ENCODE data around the gene C2.
"Not testable (repeated sequence)": the region's sequence is repeated elsewhere in the genome, so short reads cannot be mapped to it uniquely, and the experiment has no call there.

The C2 gene

DNA sequence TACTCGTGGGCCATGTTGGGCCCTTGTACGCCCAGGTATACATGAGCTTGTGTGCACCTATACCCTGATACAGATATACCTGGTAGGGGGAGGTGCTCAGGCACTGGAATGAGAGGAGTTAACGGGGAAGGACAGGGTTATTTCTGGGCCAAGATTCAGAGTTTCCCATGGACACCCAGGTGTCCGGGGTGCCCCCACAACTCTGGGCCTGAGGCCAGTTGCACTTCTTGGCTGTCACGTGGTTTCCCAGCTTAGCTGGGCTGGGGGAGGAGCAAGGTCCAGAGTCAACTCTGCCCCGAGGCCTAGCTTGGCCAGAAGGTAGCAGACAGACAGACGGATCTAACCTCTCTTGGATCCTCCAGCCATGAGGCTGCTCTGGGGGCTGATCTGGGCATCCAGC is 54.2 kb downstream of the C2 start, which contains the start of gene C4A:
Gene C4A (plus strand): TSS at position 314 of the 400 bp plus-strand sequence. CDS start 51 bp downstream, at position 365.
- not testable (repeated sequence) for H3K9me3 Mint-ChIP-seq; H3K27ac Mint-ChIP-seq; H3K4me1 Mint-ChIP-seq; DNase-seq; H3K36me3 Mint-ChIP-seq (ENCODE audit: low read depth); H3K27me3 Mint-ChIP-seq; ATAC-seq; H3K4me3 Mint-ChIP-seq

DNA sequence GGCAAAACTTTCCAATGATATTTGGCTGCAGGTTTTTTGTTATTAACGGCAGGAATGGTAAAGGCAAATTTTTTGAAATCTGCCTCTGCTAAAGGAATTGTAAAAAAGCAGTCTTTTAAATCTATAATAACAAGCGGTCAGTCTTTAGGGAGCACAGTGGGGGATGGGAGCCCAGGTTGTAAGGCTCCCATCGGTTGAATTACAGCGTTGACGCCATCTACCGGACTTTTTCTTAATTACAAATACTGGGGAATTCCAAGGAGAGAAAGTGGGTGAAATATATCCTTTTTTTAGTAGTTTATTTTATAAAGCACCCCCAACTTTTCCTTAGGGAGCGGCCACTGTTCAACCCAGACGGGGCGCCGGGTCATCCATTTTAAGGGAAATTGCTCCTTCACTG is 61.8 kb downstream of the C2 start:
- H3K4me1 Mint-ChIP-seq; H3K4me3 Mint-ChIP-seq; ATAC-seq; H3K27me3 Mint-ChIP-seq; H3K36me3 Mint-ChIP-seq (ENCODE audit: low read depth); DNase-seq; H3K27ac Mint-ChIP-seq; H3K9me3 Mint-ChIP-seq: not testable (repeated sequence)

DNA sequence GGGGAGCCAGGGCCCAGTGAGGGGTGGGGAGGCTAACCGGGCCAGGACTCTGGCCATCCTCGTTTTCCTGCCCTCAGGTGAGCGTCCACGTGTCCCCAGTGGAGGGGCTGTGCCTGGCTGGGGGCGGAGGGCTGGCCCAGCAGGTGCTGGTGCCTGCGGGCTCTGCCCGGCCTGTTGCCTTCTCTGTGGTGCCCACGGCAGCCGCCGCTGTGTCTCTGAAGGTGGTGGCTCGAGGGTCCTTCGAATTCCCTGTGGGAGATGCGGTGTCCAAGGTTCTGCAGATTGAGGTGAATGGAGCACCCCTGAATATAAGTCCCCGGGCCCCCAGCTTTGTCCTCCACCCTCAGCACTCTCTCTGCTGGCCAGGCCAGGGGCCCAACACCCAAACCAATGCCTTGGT is 66.9 kb downstream of the C2 start:
- not testable (repeated sequence) for H3K4me1 Mint-ChIP-seq; H3K4me3 Mint-ChIP-seq; H3K9me3 Mint-ChIP-seq; H3K27me3 Mint-ChIP-seq; H3K27ac Mint-ChIP-seq; DNase-seq; ATAC-seq; H3K36me3 Mint-ChIP-seq (ENCODE audit: low read depth)
